DMS114 treated with DMSO at 0.1 percent for 48 hours (cell line): ENCODE results near the gene DNAI1.
"Not testable (repeated sequence)": the region's sequence is repeated elsewhere in the genome, so short reads cannot be mapped to it uniquely, and the experiment has no call there.

Experiments used
- DNase-seq: peaks from one replicate; lab custom pipeline; 2025; ENCODE audit not compliant: unreplicated experiment; lab: John Stamatoyannopoulos, UW

DNAI1 gene

DNA sequence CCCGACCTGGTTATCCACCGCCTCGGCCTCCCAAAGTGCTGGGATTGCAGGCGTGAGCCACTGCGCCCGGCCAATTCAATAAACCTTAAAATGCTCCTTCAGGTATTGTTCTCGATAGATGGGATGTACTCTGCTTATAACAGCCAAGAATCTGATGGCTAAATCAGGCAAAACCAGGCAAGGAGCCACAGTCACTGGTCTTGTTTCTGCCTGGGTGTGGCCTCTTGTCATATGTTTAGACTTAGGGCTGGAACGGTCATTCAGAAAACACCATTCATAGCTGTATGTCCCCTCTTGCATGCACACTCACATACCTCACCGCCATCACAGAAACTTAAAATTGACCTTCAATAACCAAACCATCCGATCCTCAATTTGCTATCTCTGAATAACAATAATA is 8.0 kb upstream of the DNAI1 start:
- no peak for DNase-seq

DNA sequence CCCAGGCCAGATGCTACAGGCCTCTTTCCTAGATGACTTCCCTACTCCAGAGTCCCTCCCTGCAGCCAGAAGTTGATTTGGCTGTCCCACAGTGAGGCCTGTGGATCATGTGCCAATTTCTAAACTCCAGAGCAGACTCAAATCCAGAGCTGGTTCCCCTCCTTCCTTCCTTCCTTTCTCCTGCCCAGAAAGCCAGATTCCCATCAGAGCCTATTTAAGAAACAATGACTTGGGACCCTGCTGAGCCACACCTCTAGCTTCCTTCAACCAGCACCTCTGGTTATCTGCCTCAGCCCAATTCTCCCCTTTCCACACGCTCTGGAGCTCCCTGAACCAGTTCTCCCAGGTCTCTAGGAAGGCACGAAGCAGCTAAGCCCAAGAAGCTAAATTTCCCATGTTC is 7.5 kb upstream of the DNAI1 start:
- DNase-seq: no peak

DNA sequence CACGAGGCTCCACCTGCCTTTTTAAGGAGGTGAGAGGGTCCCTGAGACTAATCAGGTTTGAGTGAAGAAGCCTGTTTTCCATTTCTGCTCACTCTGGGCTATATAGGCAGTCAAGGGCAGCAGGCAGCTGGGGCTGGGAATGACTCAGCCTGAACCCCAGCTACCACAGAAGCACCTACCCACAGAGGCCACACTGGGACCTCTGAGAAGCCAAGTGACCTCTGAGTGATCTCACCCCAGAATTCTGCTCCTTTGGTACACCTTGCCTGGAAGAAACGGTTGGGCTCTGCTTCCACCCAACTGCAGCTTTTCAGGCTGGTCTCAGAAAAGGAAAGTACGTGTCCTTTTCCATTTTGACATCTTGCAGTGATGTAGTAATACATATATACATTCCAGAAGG is 7.1 kb upstream of the DNAI1 start:
- DNase-seq: no peak

DNA sequence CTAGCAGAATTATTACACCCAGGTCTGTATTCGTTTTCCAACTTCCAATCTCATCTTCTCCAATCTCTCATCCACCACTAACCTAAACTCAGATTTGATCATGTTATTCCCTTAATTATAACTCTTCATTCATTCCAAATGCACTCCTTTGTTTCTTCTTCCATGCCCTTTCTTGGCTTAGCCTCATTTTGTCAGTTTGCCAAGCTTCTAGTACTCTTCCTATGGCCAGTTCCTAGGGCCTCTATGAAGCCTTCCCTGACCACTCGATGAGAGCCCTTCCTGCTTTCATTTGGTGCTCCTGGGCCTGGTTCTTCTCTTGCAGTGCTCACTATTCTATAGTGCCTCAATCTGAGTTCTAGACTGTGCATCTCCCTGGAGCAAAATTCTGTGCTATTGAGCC is 6.0 kb upstream of the DNAI1 start:
- no peak for DNase-seq

DNA sequence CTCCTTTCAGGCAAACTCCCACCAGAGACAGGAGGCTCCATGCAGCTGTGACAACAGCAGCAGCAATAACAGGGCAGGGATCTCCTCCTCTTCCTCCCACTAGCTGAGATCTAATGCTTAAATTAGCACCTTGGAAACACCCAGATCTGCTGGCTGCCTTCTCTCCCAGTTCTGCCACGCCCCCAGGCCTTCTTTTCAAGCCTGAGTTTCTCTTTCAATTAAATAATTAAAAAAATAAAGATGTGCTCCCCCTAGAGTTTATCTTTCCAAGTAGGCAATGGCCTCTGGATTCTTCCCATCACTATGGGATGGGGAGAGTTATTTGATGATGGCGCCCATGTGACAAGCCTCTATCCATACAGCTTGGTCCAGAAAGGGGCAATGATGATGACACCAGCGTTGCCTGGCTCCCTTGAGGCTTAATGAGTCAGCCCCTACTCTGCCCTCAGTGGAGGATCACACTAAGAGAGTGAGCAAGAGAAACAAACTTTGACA is 4.0 kb upstream of the DNAI1 start:
- DNase-seq: no peak

DNA sequence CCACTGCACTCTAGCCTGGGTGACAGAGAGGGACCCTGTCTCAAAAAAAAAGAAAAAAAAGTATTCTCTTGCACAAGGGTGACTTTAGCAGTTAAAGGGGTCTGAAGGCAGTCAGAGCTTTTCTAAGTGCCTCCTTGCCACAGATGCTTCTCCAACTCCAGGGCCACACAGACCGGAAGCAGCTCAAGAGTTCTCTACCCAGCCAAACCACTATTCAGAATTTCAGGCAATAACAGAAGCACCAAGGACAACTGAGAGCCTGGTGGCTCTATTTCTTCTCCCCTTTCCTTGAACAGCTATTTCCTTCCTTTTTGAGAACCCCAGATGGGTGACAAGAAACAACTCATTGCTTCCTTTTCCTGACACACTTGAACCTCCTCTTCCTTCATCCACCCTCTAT is 2.5 kb upstream of the DNAI1 start:
- DNase-seq: no peak

DNA sequence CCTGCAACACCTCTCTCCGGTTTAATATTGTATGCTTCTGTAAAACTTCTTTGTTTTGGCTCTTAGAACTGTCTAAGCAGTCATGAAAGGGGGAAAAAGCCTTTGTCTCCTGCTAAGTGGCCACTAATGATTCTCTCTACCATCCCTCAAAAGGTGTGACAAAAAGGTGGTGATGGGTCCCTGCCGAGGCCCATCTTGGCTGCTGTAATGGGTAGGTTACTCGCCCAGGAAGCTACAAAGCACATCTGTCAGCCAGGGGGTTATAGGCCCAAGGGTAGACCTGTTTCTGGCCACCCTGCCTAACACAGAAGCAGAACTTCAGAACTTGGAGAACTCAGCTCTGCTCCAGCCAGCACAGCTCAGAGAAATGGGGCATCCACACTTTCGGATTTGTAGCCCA is 1.9 kb upstream of the DNAI1 start:
- DNase-seq: no peak

DNA sequence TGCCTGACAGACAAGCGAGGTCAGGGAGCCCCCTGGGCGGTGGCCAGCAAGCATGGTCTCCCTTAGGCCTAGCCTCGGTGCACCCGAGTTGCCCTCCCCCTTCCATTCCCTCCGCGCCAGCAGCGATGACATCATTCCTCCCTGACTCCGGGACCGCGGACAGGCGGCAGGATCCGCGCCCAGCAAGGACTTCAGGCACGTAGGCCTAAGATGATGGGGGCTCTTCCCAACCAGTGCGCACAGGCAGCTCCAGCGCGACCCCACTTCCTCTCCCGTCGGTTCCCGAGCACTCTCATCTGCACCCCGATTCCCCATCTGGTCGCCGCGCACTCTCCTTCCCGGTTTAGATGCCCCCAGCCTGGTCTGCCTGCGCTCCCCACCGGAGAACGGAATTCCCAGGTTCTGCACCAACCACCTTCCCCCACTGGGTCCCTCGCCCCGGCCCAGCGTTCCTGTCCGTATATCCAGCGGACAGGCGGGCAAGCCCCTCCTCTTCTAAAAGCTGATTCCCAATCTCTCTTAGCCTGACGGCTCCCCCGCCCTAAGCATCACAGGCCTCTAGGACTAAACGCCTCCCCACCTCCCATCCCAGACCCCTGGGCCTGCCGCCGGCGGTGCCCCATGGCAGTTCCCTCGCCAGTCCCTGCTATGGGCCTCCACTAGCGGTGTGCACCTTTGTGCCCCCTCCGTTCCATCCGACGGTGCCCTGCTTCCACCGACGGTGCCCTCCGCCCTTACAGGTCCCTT is 1.2 kb upstream of the DNAI1 start:
- no peak for DNase-seq

DNA sequence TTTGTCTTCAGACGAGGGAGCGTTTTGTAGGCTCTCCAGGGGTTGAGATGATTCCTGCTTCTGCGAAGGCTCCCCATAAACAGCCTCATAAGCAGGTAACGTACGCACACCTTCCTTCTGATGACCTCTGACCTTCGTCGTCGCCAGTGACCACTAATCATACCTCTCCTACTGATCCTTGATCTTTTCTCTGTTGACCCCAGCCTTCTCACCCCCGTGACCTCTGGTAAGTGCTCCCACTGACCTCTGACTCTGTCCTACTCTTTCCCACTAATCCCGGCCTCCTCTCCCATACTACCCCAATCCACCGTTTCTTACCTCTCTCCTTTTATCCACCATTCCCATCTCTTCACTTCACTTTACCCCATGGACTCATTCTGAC is 345 bp downstream of the DNAI1 start:
- DNase-seq: no peak

DNA sequence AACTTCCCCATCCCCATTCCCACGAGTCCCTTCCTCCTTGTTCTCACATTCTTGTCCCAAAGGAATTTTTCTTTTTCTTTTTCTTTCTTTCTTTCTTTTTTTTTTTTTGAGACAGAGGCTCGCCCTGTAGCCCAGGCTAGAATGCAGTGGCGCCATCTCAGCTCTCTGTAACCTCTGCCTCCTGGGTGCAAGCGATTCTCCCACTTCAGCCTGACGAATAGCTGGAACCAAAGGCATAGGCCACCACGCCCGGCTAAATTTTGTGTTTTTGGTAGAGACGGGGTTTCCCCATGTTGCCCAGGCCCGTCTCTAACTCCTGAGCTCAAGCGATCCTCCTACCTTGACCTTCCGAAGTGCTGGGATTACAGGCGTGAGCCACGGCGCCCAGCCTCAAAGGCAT is 751 bp downstream of the DNAI1 start:
- DNase-seq: no peak

DNA sequence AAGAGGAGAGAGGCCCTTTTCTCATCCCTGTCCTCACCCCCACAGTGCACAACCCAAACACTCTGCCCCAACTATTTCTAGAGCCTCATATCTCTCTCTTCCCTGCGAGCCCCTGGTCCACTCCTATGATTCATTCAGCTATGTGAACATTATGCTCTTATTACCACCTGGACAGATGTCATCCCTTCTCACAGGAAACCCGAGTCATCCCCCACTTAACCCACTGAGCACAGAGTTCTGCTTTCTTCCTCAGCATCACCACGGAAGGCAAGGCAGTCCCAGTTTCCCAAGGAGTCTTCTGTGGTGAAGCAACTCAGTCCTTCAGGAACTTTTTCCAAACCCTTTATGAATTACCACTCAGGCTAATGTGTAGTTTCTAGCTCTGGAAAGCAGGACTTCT is 1.3 kb downstream of the DNAI1 start:
- no peak for DNase-seq

DNA sequence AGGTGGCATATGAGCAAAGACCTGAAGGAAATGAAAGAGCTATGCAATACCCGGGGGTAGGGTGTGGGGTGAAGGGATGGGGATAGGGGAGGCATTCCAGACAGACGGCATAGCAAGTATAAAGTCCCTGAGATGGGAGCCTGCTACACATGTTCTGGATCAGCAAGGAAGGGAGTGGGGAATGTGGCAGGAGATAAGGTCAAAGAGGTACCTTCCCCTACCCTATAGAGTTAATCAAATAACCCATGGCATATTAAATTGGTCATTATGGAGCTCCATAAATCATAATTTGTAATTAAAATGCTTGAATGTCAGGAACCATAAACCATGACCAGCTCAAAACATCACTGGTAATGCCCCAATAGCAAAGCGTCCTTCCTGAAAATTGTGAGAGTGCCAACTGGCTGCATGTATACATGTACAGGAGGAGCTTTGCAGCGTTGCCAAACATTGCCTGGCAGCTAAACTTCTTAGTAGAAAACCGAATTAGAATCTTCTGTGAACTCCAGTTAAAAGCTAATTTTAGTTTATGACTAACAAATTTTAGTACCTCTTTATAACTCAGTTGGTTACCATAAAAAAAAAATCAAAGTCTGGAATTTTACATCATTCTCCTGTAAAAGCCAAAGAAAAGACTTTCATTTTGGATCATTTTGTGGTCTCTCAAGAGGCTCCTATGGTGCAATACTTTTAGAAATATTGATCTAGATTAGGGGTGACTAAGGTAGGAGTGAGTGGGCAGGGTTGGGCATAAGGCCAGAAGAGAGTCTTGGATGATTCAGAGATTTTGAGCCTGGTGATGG is 4.7 kb downstream of the DNAI1 start:
- no peak for DNase-seq

DNA sequence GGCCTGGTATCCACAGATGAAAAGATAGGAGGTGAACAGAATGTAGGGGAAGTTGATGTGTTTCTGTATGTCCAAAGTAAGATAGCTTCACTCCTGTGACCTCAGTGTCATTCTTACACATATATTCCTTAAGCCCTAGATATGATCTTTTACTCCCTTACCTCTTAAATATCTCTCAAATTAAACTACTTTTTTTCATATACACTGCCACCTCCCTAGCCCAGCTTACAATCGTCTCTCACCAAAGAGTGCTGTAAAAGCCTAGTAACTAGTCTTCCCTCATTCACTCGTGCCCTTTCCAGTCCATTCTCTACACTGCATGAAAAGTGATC is 5.3 kb downstream of the DNAI1 start:
- DNase-seq: no peak

DNA sequence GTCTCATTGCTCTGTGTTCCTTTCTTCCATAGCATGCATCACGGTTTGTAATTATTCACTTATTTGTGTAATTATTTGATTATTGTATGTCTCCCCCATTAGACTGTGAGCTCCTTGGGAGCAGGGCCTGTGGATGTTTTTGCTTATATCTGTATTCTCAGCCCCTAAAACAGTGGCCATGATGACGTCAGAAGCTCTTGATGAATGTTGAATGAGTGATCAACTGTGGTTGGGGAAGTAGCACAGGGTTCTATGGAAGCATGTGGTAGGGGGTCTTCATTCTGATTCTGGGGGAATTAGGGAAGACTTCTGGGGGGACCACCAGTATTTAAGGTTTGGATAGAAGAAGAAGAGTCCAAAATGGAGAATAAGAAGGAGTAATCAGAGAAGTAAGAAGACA is 6.0 kb downstream of the DNAI1 start:
- DNase-seq: no peak

DNA sequence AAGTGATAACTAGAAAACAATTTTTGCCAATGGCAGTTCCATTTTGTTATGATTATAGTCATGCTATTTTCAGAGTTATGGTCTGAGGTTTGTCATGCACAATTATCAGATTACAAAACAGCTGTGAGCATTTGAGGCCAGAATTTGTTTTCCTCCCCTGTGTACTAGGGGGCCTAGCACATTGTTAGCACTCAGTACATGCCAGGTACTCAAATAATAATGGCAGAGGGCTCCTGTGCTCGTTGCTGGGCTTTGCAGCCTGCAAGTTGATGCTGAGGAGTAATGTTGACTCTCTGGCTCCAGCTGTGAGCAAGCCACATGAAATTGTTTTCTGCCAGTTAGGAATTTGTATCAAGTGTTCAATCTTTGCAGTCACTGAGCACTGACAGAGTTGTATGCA is 6.9 kb downstream of the DNAI1 start:
- DNase-seq: no peak

DNA sequence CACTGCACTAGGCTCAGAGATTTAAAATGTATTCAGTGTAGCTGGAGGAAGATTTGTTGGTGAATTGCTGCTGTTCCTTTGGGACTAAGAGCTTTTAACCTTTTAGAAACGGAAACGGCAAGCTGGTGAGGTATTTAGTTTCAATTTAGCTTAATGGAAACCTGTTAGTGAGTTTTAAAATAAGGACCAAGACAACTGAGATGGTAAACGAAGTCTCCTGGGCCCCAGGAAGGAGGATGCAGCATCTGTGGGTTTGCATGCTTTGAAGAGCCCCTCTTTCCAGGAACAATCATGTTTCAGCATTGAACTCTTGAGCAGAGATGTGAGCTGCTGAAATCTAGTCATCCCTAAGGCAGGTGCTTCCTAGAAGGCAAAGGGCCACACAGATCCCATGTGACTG is 16.5 kb downstream of the DNAI1 start:
- DNase-seq: no peak

DNA sequence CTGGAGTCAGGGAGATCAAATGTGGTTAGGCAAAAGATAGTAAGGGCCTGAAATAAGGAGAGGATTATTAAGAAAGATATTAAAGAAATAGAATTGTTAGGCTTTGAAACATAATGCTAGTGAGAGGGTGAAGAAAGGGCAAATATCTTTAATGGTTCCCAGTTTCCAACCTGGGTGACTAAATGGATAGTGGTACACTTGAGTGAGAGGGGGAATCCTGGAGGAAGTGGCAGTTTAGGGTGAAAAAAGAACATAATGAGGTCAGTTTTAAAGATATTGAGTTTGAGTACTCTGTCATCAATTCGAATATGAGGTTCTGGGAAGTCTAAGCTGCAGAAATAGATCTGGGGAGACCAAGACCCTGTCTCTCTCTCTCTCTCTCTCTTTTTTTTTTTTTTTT is 18.9 kb downstream of the DNAI1 start:
- no peak for DNase-seq

DNA sequence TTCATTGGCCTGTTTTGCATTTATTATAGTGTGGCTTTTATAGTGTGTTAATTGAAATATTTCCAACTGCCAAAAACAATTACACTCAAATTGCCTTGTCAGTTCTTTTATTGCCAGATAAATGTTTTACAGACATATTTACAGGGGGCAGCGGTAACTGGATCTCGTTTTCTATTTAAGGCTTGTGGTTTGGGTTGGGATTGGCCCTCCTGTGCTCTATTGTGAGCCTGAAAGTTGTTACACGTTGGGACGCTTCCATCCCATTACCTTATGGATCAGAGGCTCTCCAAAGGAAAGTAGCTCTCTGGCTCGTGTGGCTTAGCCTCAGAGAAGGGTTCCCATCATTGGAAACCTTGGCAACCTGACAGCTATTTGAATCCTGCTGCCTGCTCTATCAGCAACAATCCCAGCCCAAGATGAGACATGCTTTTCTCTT is 20.8 kb downstream of the DNAI1 start:
- DNase-seq: no peak

DNA sequence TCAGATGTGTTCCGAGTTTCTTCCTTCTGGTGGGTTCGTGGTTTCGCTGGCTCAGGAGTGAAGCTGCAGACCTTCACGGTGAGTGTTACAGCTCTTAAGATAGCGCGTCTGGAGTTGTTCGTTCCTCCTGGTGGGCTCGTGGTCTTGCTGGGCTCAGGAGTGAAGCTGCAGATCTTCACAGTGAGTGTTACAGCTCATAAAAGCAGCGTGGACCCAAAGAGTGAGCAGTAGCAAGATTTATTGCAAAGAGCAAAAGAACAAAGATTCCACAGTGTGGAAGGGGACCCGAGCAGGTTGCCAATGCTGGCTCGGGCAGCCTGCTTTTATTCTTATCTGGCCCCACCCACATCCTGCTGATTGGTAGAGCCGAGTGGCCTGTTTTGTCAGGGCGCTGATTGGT is 23.0 kb downstream of the DNAI1 start:
- DNase-seq: not testable (repeated sequence)

DNA sequence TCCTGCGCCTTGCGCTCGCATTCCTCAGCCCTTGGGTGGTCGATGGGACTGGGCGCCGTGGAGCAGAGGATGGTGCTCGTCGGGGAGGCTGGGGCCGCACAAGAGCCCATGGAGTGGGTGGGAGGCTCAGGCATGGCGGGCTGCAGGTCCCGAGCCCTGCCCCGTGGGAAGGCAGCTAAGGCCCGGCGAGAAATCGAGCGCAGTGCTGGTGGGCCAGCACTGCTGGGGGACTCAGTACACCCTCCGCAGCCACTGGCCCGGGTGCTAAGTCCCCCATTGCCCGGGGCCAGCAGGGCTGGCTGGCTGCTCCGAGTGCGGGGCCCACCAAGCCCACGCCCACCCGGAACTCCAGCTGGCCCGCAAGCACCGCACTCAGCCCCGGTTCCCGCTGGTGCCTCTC is 24.1 kb downstream of the DNAI1 start:
- not testable (repeated sequence) for DNase-seq

DNA sequence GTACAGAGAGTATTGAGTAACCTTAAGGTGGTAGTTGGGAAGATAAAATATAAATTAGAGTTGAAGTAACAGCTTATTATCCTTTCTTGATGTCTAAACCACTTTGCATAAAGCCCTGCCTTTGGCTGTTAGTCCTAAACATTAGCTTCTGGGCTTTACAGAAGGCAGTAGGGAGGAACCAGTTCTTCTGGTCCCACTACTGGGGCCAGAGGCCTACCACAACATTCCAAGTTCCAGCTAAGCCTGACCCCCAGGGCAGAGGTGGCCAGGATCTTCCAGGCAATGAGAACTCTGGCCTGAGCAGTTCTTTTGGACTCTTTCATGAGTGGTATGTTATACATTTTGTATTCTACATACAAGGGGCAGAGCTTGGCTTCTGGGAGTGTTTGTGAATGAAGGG is 26.1 kb downstream of the DNAI1 start:
- DNase-seq: no peak

DNA sequence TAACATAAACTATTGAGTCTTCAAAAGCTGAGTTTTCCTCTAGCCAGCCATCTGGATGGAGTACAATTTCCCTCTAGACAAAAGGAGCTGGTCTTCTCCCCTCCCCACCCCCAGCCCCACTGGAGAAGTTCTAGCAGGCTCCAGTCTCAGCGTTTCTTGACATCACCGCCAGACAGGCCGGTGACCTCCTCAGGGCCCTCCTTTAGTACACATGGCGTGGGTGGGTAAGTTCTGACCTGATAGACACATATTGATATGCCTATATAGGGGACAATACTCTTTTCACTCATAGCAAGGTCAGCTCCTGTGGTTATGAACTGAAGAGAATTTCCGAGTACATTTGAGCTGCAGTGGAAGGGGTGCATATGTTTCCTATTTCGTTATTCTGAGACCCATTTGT is 27.2 kb downstream of the DNAI1 start:
- no peak for DNase-seq

DNA sequence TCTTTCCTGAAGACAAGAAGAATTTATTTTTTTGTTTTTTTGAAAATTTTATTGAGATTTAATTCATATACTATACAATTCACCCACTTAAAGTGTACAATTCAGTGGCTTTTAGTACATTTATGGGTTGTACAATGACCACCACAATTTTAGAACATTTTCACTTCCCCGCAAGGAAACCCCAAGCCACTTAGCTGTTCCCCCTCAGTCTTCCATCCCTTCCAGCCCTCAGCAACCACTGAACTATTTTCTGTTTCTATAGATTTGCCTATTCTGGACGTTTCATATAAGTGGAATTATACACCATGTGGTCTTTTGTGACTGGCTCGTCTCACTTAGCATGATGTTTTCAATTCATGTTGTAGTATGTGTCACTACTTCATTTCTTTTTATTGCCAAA is 28.0 kb downstream of the DNAI1 start:
- DNase-seq: no peak
